GM23248 (cell line): ENCODE data around the gene SMIM13. TPM values are rescaled to one million over a fixed set of nuclear protein-coding genes. Genes with fewer than 3 reads are reported as not detected.
A peak's percentile ranks its signal among the peaks of the same experiment; 100 is the strongest.

Experiments
- DNase-seq: peaks from one replicate; pipeline ENCODE4 v3.0.0-alpha.2; 2015
- H2AFZ ChIP-seq: fragments of 200-600 bp; sonication (generic); 2 replicates; pipeline ENCODE4 v1.6.1; 2016; ENCODE audit warnings: antibody characterized with exemption
- H3F3A ChIP-seq: fragments of 200-600 bp; sonication (generic); 2 replicates; pipeline ENCODE4 v1.6.1; 2016; ENCODE audit warnings: mild to moderate bottlenecking, antibody characterized with exemption, mixed run types; ENCODE audit not compliant: insufficient read depth
- H3K27ac ChIP-seq: fragments of 200-600 bp; sonication (generic); 2 replicates; pipeline ENCODE4 v1.5.1; 2016; ENCODE audit warnings: mild to moderate bottlenecking
- H3K27me3 ChIP-seq: fragments of 200-600 bp; sonication (generic); replicated peaks from 2 replicates; pipeline ENCODE4 v1.6.1; 2016; ENCODE audit warnings: mild to moderate bottlenecking; ENCODE audit not compliant: insufficient read depth
- H3K36me3 ChIP-seq: fragments of 200-600 bp; sonication (generic); 2 replicates; pipeline ENCODE4 v1.6.1; 2016; ENCODE audit warnings: low read depth, mild to moderate bottlenecking
- H3K4me1 ChIP-seq: fragments of 200-600 bp; sonication (generic); 2 replicates; pipeline ENCODE4 v1.6.1; 2016; ENCODE audit warnings: mild to moderate bottlenecking; ENCODE audit not compliant: insufficient read depth
- H3K4me2 ChIP-seq: fragments of 200-600 bp; sonication (generic); one replicate; pipeline ENCODE4 v1.6.1; 2016; ENCODE audit warnings: mild to moderate bottlenecking; ENCODE audit not compliant: unreplicated experiment
- H3K4me3 ChIP-seq: fragments of 200-600 bp; sonication (generic); 2 replicates; pipeline ENCODE4 v1.5.1; 2016; ENCODE audit warnings: mild to moderate bottlenecking
- H3K79me2 ChIP-seq: fragments of 200-600 bp; sonication (generic); 2 replicates; pipeline ENCODE4 v1.6.1; 2016; ENCODE audit warnings: mild to moderate bottlenecking; ENCODE audit not compliant: insufficient read depth
- H3K9ac ChIP-seq: fragments of 200-600 bp; sonication (generic); 2 replicates; pipeline ENCODE4 v1.6.1; 2016; ENCODE audit warnings: mild to moderate bottlenecking
- H3K9me2 ChIP-seq: fragments of 200-600 bp; sonication (generic); 2 replicates; pipeline ENCODE4 v1.6.1; 2016; ENCODE audit warnings: mixed run types, mild to moderate bottlenecking, moderate library complexity; ENCODE audit not compliant: insufficient read depth
- H3K9me3 ChIP-seq: fragments of 200-600 bp; sonication (generic); one replicate; pipeline ENCODE4 v1.6.1; 2017; ENCODE audit warnings: low read depth
- H4K20me1 ChIP-seq: fragments of 200-600 bp; sonication (generic); 2 replicates; pipeline ENCODE4 v1.6.0; 2016; ENCODE audit not compliant: insufficient read depth
- EZH2 ChIP-seq: fragments of 200-600 bp; sonication (generic); IDR thresholded peaks from 2 replicates; pipeline ENCODE4 v1.6.1; 2018; ENCODE audit warnings: antibody characterized with exemption, mild to moderate bottlenecking; ENCODE audit not compliant: insufficient read depth, poor library complexity, severe bottlenecking
- EZH2phosphoT487 ChIP-seq: fragments of 200-600 bp; sonication (generic); IDR thresholded peaks from 2 replicates; pipeline ENCODE4 v1.6.1; 2018; ENCODE audit warnings: antibody characterized with exemption, moderate library complexity, mild to moderate bottlenecking, low read depth; ENCODE audit not compliant: insufficient read depth
- WGBS, 2 experiments: methylation state at CpG; one replicate each; pipeline ENCODE4 v1.1.6; 2015 to 2017; ENCODE audit warnings: low lambda C conversion rate in 2 of 2, low coverage in 1 of 2; ENCODE audit errors: missing lambda C conversion rate in 2 of 2; 5-methylcytosine and 5-hydroxymethylcytosine counted together
- in situ Hi-C: fragments of 300-500 bp; cut with MboI; formaldehyde crosslinking; loops from 2 replicates; pipeline ENCODE4 v1.15.0; 2020
- polyA plus RNA-seq: library from polyadenylated mRNA; unstranded; fragments of >200 nt; fragmentation: Nextera tagmentation; extraction: Ambion mirVana; gene quantifications from 2 replicates; pipeline ENCODE4 v1.2.1, GENCODE V29; 2016
- total RNA-seq: library from RNA; depleted of rRNA; stranded (reverse); fragments of >200 nt; shearing (Covaris generic); gene quantifications from 2 replicates; pipeline ENCODE4 v1.2.3, GENCODE V29; 2014

The SMIM13 gene
- total and polyA plus RNA-seq, 2 experiments from 2014 or later = 5.1 to 11.3 TPM

DNA sequence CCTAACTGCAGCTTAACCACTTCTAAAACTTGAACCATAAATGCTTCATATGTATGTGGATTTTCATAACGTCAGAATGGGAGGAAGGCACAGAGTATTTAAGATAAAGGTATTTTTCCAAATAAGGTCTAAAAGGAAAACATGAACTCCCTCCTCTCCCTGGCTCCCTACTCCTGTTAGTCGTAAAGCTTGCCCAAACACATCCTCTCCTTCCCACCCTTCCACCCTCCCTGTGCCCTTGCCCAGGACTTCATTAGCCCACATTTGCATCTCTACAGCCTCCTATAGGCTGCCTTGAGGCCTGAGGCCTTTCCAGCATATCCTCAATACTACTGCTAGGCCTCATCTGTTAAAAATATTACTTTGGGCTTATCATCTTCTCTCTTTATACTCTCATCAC lies 17.1 kb upstream of the SMIM13 start:
- Histone ChIP-seq H3K4me3 (no peak overlapping the region), H3F3A (no peaks in the 10 kb centered on the region), H4K20me1 (no peaks in the 10 kb centered on the region), H3K27me3 (no peaks in the 10 kb centered on the region), H3K4me1 (no peaks in the 10 kb centered on the region), H3K9me3 (no peaks in the 10 kb centered on the region), H3K79me2 (no peaks in the 10 kb centered on the region), H3K36me3 (no peaks in the 10 kb centered on the region), H3K9me2 (no peaks in the 10 kb centered on the region), H2AFZ (no peak overlapping the region), H3K4me2 (no peak overlapping the region), H3K9ac (no peak overlapping the region), H3K27ac (no peak overlapping the region)
- 83% methylated on average over 2 of the region's 2 CpGs for WGBS, 2 experiments
- in situ Hi-C loops = no loop called here
- DNase-seq = no peak
- TF ChIP-seq EZH2 = no peak
- no peak for TF ChIP-seq EZH2phosphoT487

DNA sequence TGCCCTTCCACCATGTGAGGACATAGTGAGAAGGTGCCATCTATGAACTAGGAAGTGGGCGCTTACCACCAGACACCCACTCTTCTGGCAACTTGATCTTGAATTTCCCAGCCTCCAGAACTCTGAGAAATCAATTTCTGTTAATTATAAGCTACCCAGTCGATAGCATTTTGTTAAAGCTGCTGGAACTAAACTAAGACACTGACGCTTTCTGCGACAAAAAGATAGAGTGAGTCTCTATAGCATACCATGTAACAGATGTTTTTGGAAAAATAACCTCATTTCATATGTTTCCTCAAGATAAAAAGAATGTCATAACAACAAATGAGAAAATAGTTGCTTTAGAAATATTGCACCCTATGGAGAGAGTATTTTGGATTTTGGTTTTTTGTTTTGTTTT lies 15.4 kb upstream of the SMIM13 start:
- no peak overlapping the region for H3K9ac ChIP-seq
- 81 to 83% methylated on average over 4 of the region's 4 CpGs for WGBS, 2 experiments
- H3K4me2 ChIP-seq = no peak overlapping the region
- H3K9me2 ChIP-seq = no peaks in the 10 kb centered on the region
- TF ChIP-seq EZH2 (no peak), EZH2phosphoT487 (no peak)
- no peaks in the 10 kb centered on the region for H4K20me1 ChIP-seq
- no peak for DNase-seq
- no peaks in the 10 kb centered on the region for H3K9me3 ChIP-seq
- H3K4me3 ChIP-seq = no peak overlapping the region
- no peaks in the 10 kb centered on the region for H3K79me2 ChIP-seq
- H3K4me1 ChIP-seq = no peaks in the 10 kb centered on the region
- H3K27me3 ChIP-seq = no peaks in the 10 kb centered on the region
- no peak overlapping the region for H2AFZ ChIP-seq
- H3K27ac ChIP-seq = no peak overlapping the region
- no peaks in the 10 kb centered on the region for H3K36me3 ChIP-seq
- in situ Hi-C loops = no loop called here
- H3F3A ChIP-seq = no peaks in the 10 kb centered on the region

DNA sequence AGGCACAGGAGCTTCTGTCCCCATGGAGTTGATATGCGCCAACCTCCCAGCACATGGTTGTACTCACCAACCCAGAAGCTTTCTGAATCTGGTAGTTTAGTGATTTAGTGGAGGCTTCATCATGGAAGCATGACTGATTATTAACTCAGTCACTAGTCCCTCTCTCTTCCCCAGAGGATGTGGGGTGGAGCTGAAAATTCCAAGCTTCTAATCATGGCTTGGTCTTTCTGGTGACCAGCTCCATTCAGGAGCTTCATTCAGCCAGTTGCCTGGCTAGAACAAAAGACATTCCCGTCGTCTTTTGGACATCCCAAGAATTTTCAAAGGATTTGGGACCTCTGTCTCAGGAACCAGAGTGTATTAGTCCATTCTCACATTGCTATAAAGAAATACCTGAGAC lies 13.3 kb upstream of the SMIM13 start:
- Histone ChIP-seq H3K4me3 (no peak overlapping the region), H3K4me1 (no peaks in the 10 kb centered on the region), H3K27ac (no peak overlapping the region), H3K79me2 (no peaks in the 10 kb centered on the region), H3K36me3 (no peaks in the 10 kb centered on the region), H3K9me2 (no peaks in the 10 kb centered on the region), H3K9me3 (no peaks in the 10 kb centered on the region), H4K20me1 (no peaks in the 10 kb centered on the region), H3K4me2 (no peak overlapping the region), H3K27me3 (no peaks in the 10 kb centered on the region), H2AFZ (no peak overlapping the region), H3F3A (no peaks in the 10 kb centered on the region), H3K9ac (no peak overlapping the region)
- 56 to 73% methylated on average over 3 of the region's 3 CpGs for WGBS, 2 experiments
- in situ Hi-C loops = no loop called here
- TF ChIP-seq EZH2 (no peak), EZH2phosphoT487 (no peak)
- DNase-seq = no peak

DNA sequence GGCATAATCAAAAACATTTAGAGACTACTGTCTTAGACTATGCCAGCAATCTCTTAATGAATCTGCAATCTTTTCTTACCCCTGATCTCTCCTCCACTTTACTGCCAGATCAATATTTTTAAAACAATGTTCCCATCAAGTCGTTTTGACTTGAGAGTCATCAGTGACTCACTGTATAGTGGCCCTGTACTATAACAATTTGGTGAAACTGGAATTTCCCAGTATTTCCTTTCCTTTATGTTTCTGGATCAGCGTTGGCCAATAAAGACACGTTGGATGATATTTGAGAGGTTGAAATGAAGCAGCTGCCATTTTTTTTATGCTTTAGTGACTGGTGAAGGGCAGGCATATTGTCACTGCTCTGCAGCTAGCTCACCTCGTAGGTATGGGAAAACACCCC lies 10.1 kb upstream of the SMIM13 start:
- 58 to 62% methylated on average over 4 of the region's 4 CpGs for WGBS, 2 experiments
- no peaks in the 10 kb centered on the region for H3K9me2 ChIP-seq
- H3K9ac ChIP-seq = no peak overlapping the region
- no peaks in the 10 kb centered on the region for H3K36me3 ChIP-seq
- H3K9me3 ChIP-seq = no peaks in the 10 kb centered on the region
- peaks cover 9% of the 10 kb centered on the region; the same call in 1 of the 2 replicates for H3F3A ChIP-seq
- in situ Hi-C loops = no loop called here
- H2AFZ ChIP-seq = no peak overlapping the region
- H3K4me1 ChIP-seq = peaks cover 7% of the 10 kb centered on the region
- H4K20me1 ChIP-seq = no peaks in the 10 kb centered on the region
- TF ChIP-seq EZH2 = no peak
- TF ChIP-seq EZH2phosphoT487 = no peak
- no peaks in the 10 kb centered on the region for H3K27me3 ChIP-seq
- H3K79me2 ChIP-seq = no peaks in the 10 kb centered on the region
- no peak overlapping the region for H3K4me3 ChIP-seq
- peak; percentile 19 for DNase-seq
- no peak overlapping the region for H3K27ac ChIP-seq
- no peak overlapping the region for H3K4me2 ChIP-seq

DNA sequence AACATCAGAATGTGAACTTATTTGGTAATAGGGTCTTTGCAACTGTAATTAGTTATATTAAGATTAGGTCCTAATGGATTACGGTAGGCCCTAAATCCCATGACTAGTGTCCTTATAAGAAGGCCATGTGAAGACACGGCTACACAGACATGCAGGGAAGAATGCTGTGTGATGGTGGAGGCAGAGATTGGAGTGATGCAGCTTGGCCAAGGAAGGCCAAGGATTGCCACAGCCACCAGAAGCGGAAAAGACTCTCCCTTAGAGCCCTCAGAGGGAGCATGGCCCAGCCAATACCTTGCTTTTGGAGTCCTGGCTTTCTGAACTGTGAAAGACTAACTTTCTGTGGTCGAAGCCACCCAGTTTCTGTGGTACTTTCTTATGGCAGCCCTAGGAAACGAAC lies 9.7 kb upstream of the SMIM13 start:
- Histone ChIP-seq H3K4me3 (no peak overlapping the region), H3K9ac (no peak overlapping the region), H4K20me1 (no peaks in the 10 kb centered on the region), H3K27me3 (no peaks in the 10 kb centered on the region), H3K4me2 (no peak overlapping the region), H3K79me2 (no peaks in the 10 kb centered on the region), H3K36me3 (no peaks in the 10 kb centered on the region), H2AFZ (no peak overlapping the region), H3K9me3 (no peaks in the 10 kb centered on the region), H3F3A (peaks cover 9% of the 10 kb centered on the region; the same call in 1 of the 2 replicates), H3K4me1 (peaks cover 7% of the 10 kb centered on the region), H3K9me2 (no peaks in the 10 kb centered on the region), H3K27ac (no peak overlapping the region)
- in situ Hi-C loops = no loop called here
- DNase-seq = no peak
- WGBS, 2 experiments = 69 to 78% methylated on average over 5 of the region's 5 CpGs
- TF ChIP-seq EZH2phosphoT487 (no peak), EZH2 (no peak)
